Mesenchymal stem cell (in vitro differentiated cells and primary cell): ENCODE data around the gene MOB2.

Source experiments
- DNase-seq: peaks from one replicate; pipeline ENCODE4 v3.0.0-alpha.2; 2013
- H2AFZ ChIP-seq: one replicate; pipeline ENCODE4 v1.6.1; 2013; ENCODE audit warnings: low read depth, mild to moderate bottlenecking, control low read depth, inconsistent platforms, low read length, moderate library complexity
- H2AK5ac ChIP-seq: 2 replicates; pipeline ENCODE4 v1.6.1; 2013; ENCODE audit warnings: low read length, moderate library complexity, mild to moderate bottlenecking, inconsistent platforms; ENCODE audit not compliant: severe bottlenecking
- H2BK120ac ChIP-seq: one replicate; pipeline ENCODE4 v1.6.1; 2013; ENCODE audit warnings: low read depth, mild to moderate bottlenecking, inconsistent platforms, low read length, moderate library complexity
- H2BK12ac ChIP-seq, 2 experiments: one replicate each; pipeline ENCODE4 v1.6.1; 2013; ENCODE audit warnings: inconsistent platforms in 2 of 2, low read length in 2 of 2, mild to moderate bottlenecking in 2 of 2, moderate library complexity in 2 of 2, control low read depth in 1 of 2
- H2BK15ac ChIP-seq: one replicate; pipeline ENCODE4 v1.6.1; 2013; ENCODE audit warnings: mild to moderate bottlenecking, low read depth, inconsistent platforms; ENCODE audit not compliant: poor library complexity, severe bottlenecking
- H2BK5ac ChIP-seq: 2 replicates; pipeline ENCODE4 v1.6.1; 2013; ENCODE audit warnings: low read depth, mild to moderate bottlenecking, low read length, control low read depth, inconsistent platforms; ENCODE audit not compliant: poor library complexity, severe bottlenecking
- H3K14ac ChIP-seq, 2 experiments: one replicate each; pipeline ENCODE4 v1.6.1; 2013; ENCODE audit warnings: inconsistent platforms in 2 of 2, low read length in 2 of 2, control low read depth in 1 of 2, mild to moderate bottlenecking in 1 of 2, moderate library complexity in 1 of 2
- H3K18ac ChIP-seq, 2 experiments: one replicate each; pipeline ENCODE4 v1.6.1; 2013; ENCODE audit warnings: inconsistent platforms in 2 of 2, low read length in 2 of 2, control low read depth in 1 of 2, low read depth in 1 of 2, mild to moderate bottlenecking in 1 of 2
- H3K23ac ChIP-seq, 2 experiments: one replicate each; pipeline ENCODE4 v1.6.1; 2013; ENCODE audit warnings: inconsistent platforms in 2 of 2, low read length in 2 of 2, mild to moderate bottlenecking in 2 of 2, moderate library complexity in 2 of 2, control low read depth in 1 of 2
- H3K27ac ChIP-seq: 2 replicates; pipeline ENCODE4 v1.5.1; 2013; ENCODE audit warnings: mild to moderate bottlenecking, moderate library complexity, low read length, control low read depth, inconsistent platforms; ENCODE audit not compliant: poor library complexity, severe bottlenecking
- H3K27me3 ChIP-seq, 2 experiments: 2 replicates each; pipeline versions ENCODE4 v1.6.1 to v1.7.0; 2013; ENCODE audit warnings: low read length in 2 of 2, mild to moderate bottlenecking in 2 of 2, moderate library complexity in 2 of 2, control low read depth in 1 of 2, inconsistent platforms in 1 of 2; ENCODE audit not compliant: control insufficient read depth in 1 of 2, insufficient read depth in 1 of 2
- H3K36me3 ChIP-seq, 2 experiments: 2 replicates each; pipeline versions ENCODE4 v1.6.1 to v1.7.0; 2013; ENCODE audit warnings: low read length in 2 of 2, control low read depth in 1 of 2, inconsistent platforms in 1 of 2, low read depth in 1 of 2, mild to moderate bottlenecking in 1 of 2; ENCODE audit not compliant: insufficient read depth in 2 of 2, control insufficient read depth in 1 of 2
- H3K4ac ChIP-seq, 2 experiments: one replicate each; pipeline ENCODE4 v1.6.1; 2013; ENCODE audit warnings: inconsistent platforms in 2 of 2, low read length in 2 of 2, mild to moderate bottlenecking in 2 of 2, moderate library complexity in 2 of 2, control low read depth in 1 of 2, low read depth in 1 of 2
- H3K4me1 ChIP-seq: 2 replicates; pipeline ENCODE4 v1.6.1; 2013; ENCODE audit warnings: low read depth, low read length, control low read depth; ENCODE audit not compliant: control insufficient read depth, insufficient read depth
- H3K4me2 ChIP-seq: 2 replicates; pipeline ENCODE4 v1.6.1; 2013; ENCODE audit warnings: low read length, mild to moderate bottlenecking, inconsistent platforms; ENCODE audit not compliant: poor library complexity, severe bottlenecking
- H3K4me3 ChIP-seq, 2 experiments: 2 replicates each; pipeline versions ENCODE4 v1.5.1 to v1.7.0; 2013; ENCODE audit warnings: low read length in 2 of 2, mild to moderate bottlenecking in 2 of 2, control low read depth in 1 of 2, low read depth in 1 of 2; ENCODE audit not compliant: insufficient read depth in 1 of 2
- H3K79me1 ChIP-seq: replicated peaks from 2 replicates; pipeline ENCODE4 v1.6.1; 2013; ENCODE audit warnings: mild to moderate bottlenecking, control low read depth, low read length, inconsistent platforms; ENCODE audit not compliant: poor library complexity, severe bottlenecking
- H3K9ac ChIP-seq: 2 replicates; pipeline ENCODE4 v1.7.0; 2013; ENCODE audit warnings: mild to moderate bottlenecking, low read length, moderate library complexity
- H3K9me3 ChIP-seq: 2 replicates; pipeline ENCODE4 v1.7.0; 2013; ENCODE audit warnings: mild to moderate bottlenecking, low read length; ENCODE audit not compliant: control insufficient read depth
- H4K8ac ChIP-seq: one replicate; pipeline ENCODE4 v1.6.1; 2013; ENCODE audit warnings: inconsistent platforms, mild to moderate bottlenecking, low read length, moderate library complexity
- H4K91ac ChIP-seq: one replicate; pipeline ENCODE4 v1.6.1; 2013; ENCODE audit warnings: mild to moderate bottlenecking, low read length, inconsistent platforms
- WGBS: methylation state at CpG from one replicate; pipeline ENCODE4 v1.1.7; 2013; ENCODE audit warnings: mixed read lengths; 5-methylcytosine and 5-hydroxymethylcytosine counted together

MOB2 gene

GRCh38 chr11:1452744-1453143, 33.8 kb downstream of the MOB2 start:
- no peak overlapping the region for H2BK12ac ChIP-seq
- no peak overlapping the region for H3K14ac ChIP-seq
- no peak overlapping the region for H3K4ac ChIP-seq
- no peak overlapping the region for H3K4me2 ChIP-seq
- no peak for DNase-seq
- H3K27me3 ChIP-seq = peaks cover 10 to 28% of the 10 kb centered on the region in 2 experiments
- H3K27ac ChIP-seq = no peak overlapping the region
- H3K9me3 ChIP-seq = no peaks in the 10 kb centered on the region
- H3K9ac ChIP-seq = no peak overlapping the region
- peaks cover 0 to 8% of the 10 kb centered on the region in 2 experiments for H3K36me3 ChIP-seq
- no peak overlapping the region for H4K8ac ChIP-seq
- no peak overlapping the region for H2AK5ac ChIP-seq
- no peak overlapping the region for H2AFZ ChIP-seq
- no peak overlapping the region for H3K4me3 ChIP-seq
- H3K18ac ChIP-seq = no peak overlapping the region
- no peaks in the 10 kb centered on the region for H3K79me1 ChIP-seq
- no peak overlapping the region for H4K91ac ChIP-seq
- WGBS = 72% methylated on average over 13 of the region's 13 CpGs
- no peak overlapping the region for H3K23ac ChIP-seq
- H2BK15ac ChIP-seq = no peak overlapping the region
- no peak overlapping the region for H2BK120ac ChIP-seq
- H2BK5ac ChIP-seq = no peak overlapping the region
- peaks cover 1% of the 10 kb centered on the region for H3K4me1 ChIP-seq

DNA sequence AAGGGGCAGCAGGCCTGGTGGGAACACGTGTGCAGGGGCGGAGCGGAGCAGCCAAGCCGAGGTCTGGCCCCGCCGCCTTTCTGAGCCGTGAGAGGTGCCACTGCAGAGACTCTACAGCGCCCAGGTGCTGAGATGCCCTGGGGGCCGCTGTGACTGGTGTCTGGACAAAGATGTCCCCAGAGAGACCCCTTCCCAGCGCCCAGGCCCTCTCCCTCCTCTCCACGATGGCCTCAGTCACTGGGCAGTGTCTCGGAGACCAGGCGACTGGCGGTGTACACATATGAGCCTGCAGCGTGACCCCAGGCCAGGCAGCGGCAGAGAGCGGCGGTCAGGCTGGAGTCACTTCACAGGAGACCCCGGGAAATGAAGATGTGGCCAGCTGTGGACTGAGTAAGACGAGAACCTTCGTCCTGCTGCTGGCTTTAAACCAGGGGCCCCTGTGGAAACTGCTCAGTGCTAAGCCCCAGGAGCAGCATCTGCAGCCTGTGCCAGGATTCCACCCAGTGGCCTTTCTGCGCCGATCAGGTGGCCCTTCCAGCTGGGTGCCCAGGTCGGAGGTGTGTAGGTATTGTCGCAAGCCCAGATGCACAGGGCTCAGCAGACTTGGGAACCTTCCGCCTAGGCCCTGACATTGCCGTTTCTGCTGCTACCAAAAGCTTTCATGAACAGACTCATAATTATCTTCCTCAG, 34.7 kb downstream of the MOB2 start:
- H2AK5ac ChIP-seq = no peak overlapping the region
- H3K9me3 ChIP-seq = no peaks in the 10 kb centered on the region
- H2BK120ac ChIP-seq = no peak overlapping the region

GRCh38 chr11:1450949-1451710, 35.4 kb downstream of the MOB2 start:
- Histone ChIP-seq H2BK5ac (no peak overlapping the region), H2AK5ac (no peak overlapping the region), H4K8ac (no peak overlapping the region), H2AFZ (no peak overlapping the region), H3K14ac (no peak overlapping the region), H2BK120ac (no peak overlapping the region), H3K27me3 (peaks cover 10 to 27% of the 10 kb centered on the region in 2 experiments), H3K4me3 (peak overlapping the region in 1 of 2 experiments; percentile 16), H3K4me2 (no peak overlapping the region), H3K23ac (no peak overlapping the region), H3K27ac (no peak overlapping the region), H3K79me1 (no peaks in the 10 kb centered on the region), H3K9me3 (no peaks in the 10 kb centered on the region), H4K91ac (no peak overlapping the region), H3K18ac (no peak overlapping the region), H3K4me1 (peaks cover 1% of the 10 kb centered on the region), H2BK15ac (no peak overlapping the region), H3K9ac (no peak overlapping the region), H3K4ac (no peak overlapping the region), H2BK12ac (no peak overlapping the region), H3K36me3 (peaks cover 0 to 8% of the 10 kb centered on the region in 2 experiments)
- WGBS = 91% methylated on average over 22 of the region's 22 CpGs
- DNase-seq = no peak

More for the DNA sequence above, 34.7 kb downstream of the MOB2 start:
- no peak overlapping the region for H3K4me3 ChIP-seq
- no peak overlapping the region for H3K4me2 ChIP-seq
- no peak overlapping the region for H3K27ac ChIP-seq
- DNase-seq = no peak
- H3K14ac ChIP-seq = no peak overlapping the region
- H3K79me1 ChIP-seq = no peaks in the 10 kb centered on the region
- H3K36me3 ChIP-seq = peaks cover 0 to 8% of the 10 kb centered on the region in 2 experiments
- no peak overlapping the region for H3K4ac ChIP-seq
- H2BK15ac ChIP-seq = no peak overlapping the region
- H3K23ac ChIP-seq = no peak overlapping the region
- no peak overlapping the region for H2BK5ac ChIP-seq
- H3K27me3 ChIP-seq = peaks cover 10 to 27% of the 10 kb centered on the region in 2 experiments
- no peak overlapping the region for H2BK12ac ChIP-seq
- H3K18ac ChIP-seq = no peak overlapping the region
- H4K8ac ChIP-seq = no peak overlapping the region
- 91% methylated on average over 27 of the region's 27 CpGs for WGBS
- no peak overlapping the region for H4K91ac ChIP-seq
- no peak overlapping the region for H3K9ac ChIP-seq
- H3K4me1 ChIP-seq = peaks cover 1% of the 10 kb centered on the region
- H2AFZ ChIP-seq = no peak overlapping the region

GRCh38 chr11:1450344-1450875, 36.2 kb downstream of the MOB2 start:
- H3K4me3 ChIP-seq = peak overlapping the region in 1 of 2 experiments; percentile 16
- no peak overlapping the region for H2BK12ac ChIP-seq
- H2BK120ac ChIP-seq = no peak overlapping the region
- no peak overlapping the region for H3K14ac ChIP-seq
- H3K79me1 ChIP-seq = no peaks in the 10 kb centered on the region
- 89% methylated on average over 28 of the region's 29 CpGs for WGBS
- no peak overlapping the region for H4K91ac ChIP-seq
- H3K9ac ChIP-seq = no peak overlapping the region
- no peak overlapping the region for H2BK5ac ChIP-seq
- no peak overlapping the region for H2AFZ ChIP-seq
- H2BK15ac ChIP-seq = no peak overlapping the region
- H3K23ac ChIP-seq = no peak overlapping the region
- peaks cover 0 to 8% of the 10 kb centered on the region in 2 experiments for H3K36me3 ChIP-seq
- DNase-seq = no peak
- no peak overlapping the region for H3K4ac ChIP-seq
- H3K27ac ChIP-seq = no peak overlapping the region
- no peak overlapping the region for H4K8ac ChIP-seq
- H3K27me3 ChIP-seq = peaks cover 10 to 27% of the 10 kb centered on the region in 2 experiments
- no peaks in the 10 kb centered on the region for H3K9me3 ChIP-seq
- H3K4me1 ChIP-seq = peaks cover 1% of the 10 kb centered on the region
- H2AK5ac ChIP-seq = no peak overlapping the region
- H3K18ac ChIP-seq = no peak overlapping the region
- no peak overlapping the region for H3K4me2 ChIP-seq
